HG03175 (cell line): ENCODE data around the gene ST3GAL3.
"Not testable (repeated sequence)": the region's sequence is repeated elsewhere in the genome, so short reads cannot be mapped to it uniquely, and the experiment has no call there.

Experiments
- ATAC-seq: cut with Tn5 transposase; IDR thresholded peaks from one replicate; pipeline ENCODE4 v1.9.1; 2021; ENCODE audit warnings: mild to moderate bottlenecking, moderate library complexity; ENCODE audit not compliant: unreplicated experiment

ST3GAL3 gene

GRCh38 chr1:43699281-43699680 lies 8.1 kb upstream of the ST3GAL3 start:
- ATAC-seq, result no peak

GRCh38 chr1:43703836-43704235 lies 3.5 kb upstream of the ST3GAL3 start:
- no peak for ATAC-seq

GRCh38 chr1:43704838-43705237 lies 2.5 kb upstream of the ST3GAL3 start:
- ATAC-seq, result no peak

GRCh38 chr1:43705334-43705733 lies 2.0 kb upstream of the ST3GAL3 start:
- no peak for ATAC-seq

- ATAC-seq, result no peak
Observed at GRCh38 chr1:43705982-43706597, 1.2 kb upstream of the ST3GAL3 start.

GRCh38 chr1:43706598-43707189 lies 642 bp upstream of the ST3GAL3 start:
- ATAC-seq, result no peak

GRCh38 chr1:43708002-43708410 lies 670 bp downstream of the ST3GAL3 start:
- no peak for ATAC-seq

- ATAC-seq, result no peak
Observed at GRCh38 chr1:43711049-43711448, 3.7 kb downstream of the ST3GAL3 start.

- ATAC-seq, result no peak
Observed at GRCh38 chr1:43711524-43712386, 4.4 kb downstream of the ST3GAL3 start.

GRCh38 chr1:43716559-43717281 lies 9.4 kb downstream of the ST3GAL3 start:
- ATAC-seq, result no peak

GRCh38 chr1:43719063-43719462 lies 11.7 kb downstream of the ST3GAL3 start:
- ATAC-seq, result no peak

- ATAC-seq, result not testable (repeated sequence)
Observed at GRCh38 chr1:43719670-43720419, 12.5 kb downstream of the ST3GAL3 start.

GRCh38 chr1:43722810-43723209 lies 15.5 kb downstream of the ST3GAL3 start:
- ATAC-seq, result no peak

- ATAC-seq, result no peak
Observed at GRCh38 chr1:43729816-43730463, 22.6 kb downstream of the ST3GAL3 start.

GRCh38 chr1:43731867-43732531 lies 24.7 kb downstream of the ST3GAL3 start:
- ATAC-seq, result no peak

GRCh38 chr1:43736819-43737218 lies 29.5 kb downstream of the ST3GAL3 start:
- no peak for ATAC-seq

- ATAC-seq, result no peak
Observed at GRCh38 chr1:43742026-43742425, 34.7 kb downstream of the ST3GAL3 start.

- no peak for ATAC-seq
Observed at GRCh38 chr1:43743206-43743605, 35.9 kb downstream of the ST3GAL3 start.

- ATAC-seq, result no peak
Observed at GRCh38 chr1:43747736-43748135, 40.4 kb downstream of the ST3GAL3 start.

- ATAC-seq, result no peak
Observed at GRCh38 chr1:43750083-43750482, 42.7 kb downstream of the ST3GAL3 start.
